H1 (cell line): ENCODE data around the gene GIGYF2.

Source experiments
- ATF2 ChIP-seq: IDR thresholded peaks from 2 replicates; pipeline ENCODE4 v1.6.1; 2012; ENCODE audit warnings: low read length, inconsistent platforms
- BRCA1 ChIP-seq: IDR thresholded peaks from 2 replicates; pipeline ENCODE4 v1.6.1; 2012; ENCODE audit warnings: low read depth, low read length, improper control_type of control experiment
- CHD2 ChIP-seq: IDR thresholded peaks from 2 replicates; pipeline ENCODE4 v1.6.1; 2012; ENCODE audit warnings: low read length, improper control_type of control experiment
- CREB1 ChIP-seq: IDR thresholded peaks from 2 replicates; pipeline ENCODE4 v1.6.1; 2012; ENCODE audit warnings: inconsistent platforms
- CTCF ChIP-seq, 3 experiments: IDR thresholded peaks; 1 replicate in 2 of 3; 2 replicates in 1 of 3; pipeline versions ENCODE4 v1.5.1 to v1.6.1; 2011; ENCODE audit warnings: low read length in 3 of 3, mild to moderate bottlenecking in 3 of 3, inconsistent platforms in 2 of 3, low read depth in 1 of 3, moderate library complexity in 1 of 3; ENCODE audit not compliant: insufficient read depth in 1 of 3; ENCODE audit errors: control extremely low read depth in 1 of 3
- NRF1 ChIP-seq: IDR thresholded peaks from 2 replicates; pipeline ENCODE4 v1.6.1; 2011; ENCODE audit warnings: mild to moderate bottlenecking, low read depth, low read length, improper control_type of control experiment
- RBBP5 ChIP-seq: IDR thresholded peaks from 2 replicates; pipeline ENCODE4 v1.7.1; 2012; ENCODE audit warnings: low read depth, mild to moderate bottlenecking, inconsistent platforms, low read length, moderate library complexity, borderline replicate concordance
- TCF12 ChIP-seq: IDR thresholded peaks from 2 replicates; pipeline ENCODE4 v1.6.1; 2011; ENCODE audit warnings: low read depth, mild to moderate bottlenecking, low read length
- USF2 ChIP-seq: IDR thresholded peaks from 2 replicates; pipeline ENCODE4 v1.6.1; 2011; ENCODE audit warnings: low read length, improper control_type of control experiment

- no peak for TF ChIP-seq RBBP5
- TF ChIP-seq TCF12 = no peak
- TF ChIP-seq CTCF (IDR thresholded peaks at IDR 0.05; ENCODE audit: control extremely low read depth in 1 of 3, insufficient read depth in 1 of 3, low read depth in 1 of 3, low read length in 3 of 3) = no peak
- no peak for TF ChIP-seq CHD2
- no peak for TF ChIP-seq BRCA1
- no peak for TF ChIP-seq NRF1
- no peak for TF ChIP-seq USF2
- no peak for TF ChIP-seq CREB1
- TF ChIP-seq ATF2 = no peak
Measured at GRCh38 chr2:232699110-232699509, 2.0 kb downstream of the GIGYF2 start.
